Measurements from ENCODE around the gene GFRA1. TPM values are rescaled to one million over a fixed set of nuclear protein-coding genes. Genes with fewer than 3 reads are reported as not detected.

The GFRA1 gene
- total and polyA plus RNA-seq, 12 donors, result 0.38 to 9.3 (median 1.7) TPM

DNA sequence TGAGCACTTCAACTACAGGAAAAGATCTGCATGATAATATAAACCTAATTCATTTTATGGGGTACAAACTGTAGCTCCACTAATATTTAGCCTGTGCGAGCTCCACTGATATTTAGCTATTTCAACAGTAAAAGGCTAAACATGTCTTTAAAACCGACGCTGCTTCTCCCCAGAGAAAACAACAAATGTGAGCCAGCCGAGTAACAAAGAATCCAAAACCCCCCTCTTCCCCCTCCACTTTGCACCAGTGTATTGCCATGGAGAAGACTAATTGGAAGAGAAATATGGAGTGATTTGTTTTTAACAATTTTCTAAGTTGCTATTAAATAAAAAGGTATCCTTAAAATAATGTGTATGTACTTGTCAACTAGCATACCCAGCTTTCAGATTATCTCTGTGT is 136.7 kb downstream of the GFRA1 start:
- TF ChIP-seq, protein P1, sequence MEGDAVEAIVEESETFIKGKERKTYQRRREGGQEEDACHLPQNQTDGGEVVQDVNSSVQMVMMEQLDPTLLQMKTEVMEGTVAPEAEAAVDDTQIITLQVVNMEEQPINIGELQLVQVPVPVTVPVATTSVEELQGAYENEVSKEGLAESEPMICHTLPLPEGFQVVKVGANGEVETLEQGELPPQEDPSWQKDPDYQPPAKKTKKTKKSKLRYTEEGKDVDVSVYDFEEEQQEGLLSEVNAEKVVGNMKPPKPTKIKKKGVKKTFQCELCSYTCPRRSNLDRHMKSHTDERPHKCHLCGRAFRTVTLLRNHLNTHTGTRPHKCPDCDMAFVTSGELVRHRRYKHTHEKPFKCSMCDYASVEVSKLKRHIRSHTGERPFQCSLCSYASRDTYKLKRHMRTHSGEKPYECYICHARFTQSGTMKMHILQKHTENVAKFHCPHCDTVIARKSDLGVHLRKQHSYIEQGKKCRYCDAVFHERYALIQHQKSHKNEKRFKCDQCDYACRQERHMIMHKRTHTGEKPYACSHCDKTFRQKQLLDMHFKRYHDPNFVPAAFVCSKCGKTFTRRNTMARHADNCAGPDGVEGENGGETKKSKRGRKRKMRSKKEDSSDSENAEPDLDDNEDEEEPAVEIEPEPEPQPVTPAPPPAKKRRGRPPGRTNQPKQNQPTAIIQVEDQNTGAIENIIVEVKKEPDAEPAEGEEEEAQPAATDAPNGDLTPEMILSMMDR (IDR thresholded peaks at IDR 0.05), result no peak
- WGBS, 2 donors, result 61% methylated on average over 4 of the region's 4 CpGs
- H3K36me3 ChIP-seq, result no peaks in the 10 kb centered on the region
- H3K4me1 ChIP-seq, result no peaks in the 10 kb centered on the region
- no peak overlapping the region for H3K27ac ChIP-seq
- DNase-seq (no peak), ATAC-seq (no peak)
- no peak overlapping the region for H3K4me3 ChIP-seq
- H3K27me3 ChIP-seq, result peaks cover 0 to 3% (median 0%) of the 10 kb centered on the region in 7 donors
- no peaks in the 10 kb centered on the region for H3K9me3 ChIP-seq
- intact Hi-C loops (cut with DNase I), result no loop called here

DNA sequence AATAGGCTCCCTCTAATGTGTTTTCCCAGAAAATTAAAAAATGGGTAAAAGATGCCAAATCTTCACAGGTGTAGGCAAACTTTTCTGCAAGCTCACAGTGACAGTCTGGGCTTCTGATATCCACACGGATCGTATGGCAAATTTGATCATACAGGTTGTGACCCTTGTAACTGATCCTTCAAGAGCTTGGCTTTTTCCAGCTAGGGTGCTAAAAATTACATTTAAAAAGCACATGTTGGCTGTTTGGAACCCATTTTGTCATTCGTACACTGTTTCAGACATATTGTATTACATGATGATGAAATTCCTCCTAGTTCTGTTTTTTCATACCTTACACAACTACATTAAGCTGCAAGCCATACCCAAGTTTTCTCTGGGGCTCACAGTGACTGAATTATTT is 138.7 kb downstream of the GFRA1 start:
- no peak overlapping the region for H3K27ac ChIP-seq
- H3K27me3 ChIP-seq, result peaks cover 0 to 2% (median 0%) of the 10 kb centered on the region in 7 donors
- 68 to 70% methylated on average over 3 of the region's 3 CpGs for WGBS, 2 donors
- TF ChIP-seq, protein P1 (IDR thresholded peaks at IDR 0.05), result no peak
- H3K36me3 ChIP-seq, result no peaks in the 10 kb centered on the region
- no peak for ATAC-seq
- intact Hi-C loops (cut with DNase I), result no loop called here
- peaks cover 0 to 16% (median 3%) of the 10 kb centered on the region in 11 donors for H3K9me3 ChIP-seq
- no peak overlapping the region for H3K4me3 ChIP-seq
- DNase-seq, result no peak
- H3K4me1 ChIP-seq, result no peaks in the 10 kb centered on the region

DNA sequence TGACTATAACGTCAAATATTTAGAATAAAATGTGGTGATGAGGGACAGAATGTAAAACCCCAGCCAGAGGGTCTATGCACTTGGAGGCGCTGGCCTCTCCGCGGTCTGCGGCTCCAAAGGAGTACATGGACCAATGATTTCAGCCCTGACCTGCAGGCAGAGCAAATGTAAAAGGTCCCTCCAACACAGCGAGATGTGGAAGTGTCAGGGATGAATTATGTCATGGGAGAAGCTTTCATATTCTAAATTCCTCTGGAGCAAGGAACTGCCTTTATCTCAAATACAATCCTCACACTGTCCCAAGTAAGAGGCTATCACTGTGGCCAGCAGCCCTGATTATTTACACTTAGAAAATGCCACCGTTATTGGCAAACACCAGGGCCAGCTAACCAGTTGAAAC is 139.4 kb downstream of the GFRA1 start:
- peaks cover 0 to 21% (median 6%) of the 10 kb centered on the region in 11 donors for H3K9me3 ChIP-seq
- no peaks in the 10 kb centered on the region for H3K36me3 ChIP-seq
- no peaks in the 10 kb centered on the region for H3K4me1 ChIP-seq
- DNase-seq, result no peak
- H3K4me3 ChIP-seq, result no peak overlapping the region
- TF ChIP-seq, protein P1 (IDR thresholded peaks at IDR 0.05), result no peak
- ATAC-seq, result no peak
- 68 to 73% methylated on average over 7 of the region's 7 CpGs for WGBS, 2 donors
- no peaks in the 10 kb centered on the region for H3K27me3 ChIP-seq
- no peak overlapping the region for H3K27ac ChIP-seq
- intact Hi-C loops (cut with DNase I), result no loop called here

DNA sequence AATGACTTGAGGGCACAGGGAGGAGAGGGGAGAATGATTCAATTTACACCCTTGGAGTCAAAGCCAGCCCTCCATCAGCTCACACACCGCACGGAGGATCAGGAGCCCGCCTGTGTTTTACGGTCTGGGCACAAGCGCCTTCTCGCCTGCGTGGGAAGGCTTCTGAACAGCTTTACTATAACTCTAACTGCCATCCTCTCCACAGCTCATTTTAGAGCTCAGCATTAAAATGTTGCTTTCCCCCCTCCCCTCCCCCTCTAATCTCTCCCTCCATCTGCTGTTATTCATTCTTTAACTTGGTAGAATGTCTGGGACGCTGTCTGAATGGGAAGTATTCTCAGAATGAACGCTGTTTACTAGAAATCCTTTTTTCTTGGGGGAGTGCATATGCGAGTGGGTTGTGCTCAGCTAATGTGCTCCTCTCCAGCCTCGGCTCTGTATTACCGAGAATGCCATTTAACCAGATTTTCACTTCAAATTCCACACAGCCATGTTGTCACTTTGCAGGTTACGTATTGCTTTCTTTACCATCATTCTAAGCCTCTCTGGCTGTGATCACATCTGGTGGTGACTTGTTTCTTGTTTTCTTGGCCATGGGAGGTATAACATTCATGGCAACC is 140.1 kb downstream of the GFRA1 start:
- intact Hi-C loops (cut with DNase I), result no loop called here
- Histone ChIP-seq H3K27me3 (no peaks in the 10 kb centered on the region), H3K4me3 (no peak overlapping the region), H3K4me1 (no peaks in the 10 kb centered on the region), H3K36me3 (no peaks in the 10 kb centered on the region), H3K27ac (no peak overlapping the region), H3K9me3 (peaks cover 0 to 23% (median 6%) of the 10 kb centered on the region in 11 donors)
- 75 to 82% methylated on average over 13 of the region's 13 CpGs for WGBS, 2 donors
- ATAC-seq (no peak), DNase-seq (no peak)
- TF ChIP-seq, protein P1 (IDR thresholded peaks at IDR 0.05), result no peak
